HL-60 (cell line): ENCODE data around the gene POLN.

ENCODE experiments used
- CTCF ChIP-seq: IDR thresholded peaks from one replicate; pipeline ENCODE4 v1.5.1; 2011; ENCODE audit warnings: low read length, control low read depth, inconsistent platforms; ENCODE audit not compliant: insufficient read depth
- GABPA ChIP-seq: IDR thresholded peaks from 2 replicates; pipeline ENCODE4 v1.6.1; 2012; ENCODE audit warnings: low read depth
- POLR2AphosphoS5 ChIP-seq: IDR thresholded peaks from 2 replicates; pipeline ENCODE4 v1.6.1; 2012; ENCODE audit warnings: low read depth
- REST ChIP-seq: IDR thresholded peaks from 2 replicates; pipeline ENCODE4 v1.6.1; 2012; ENCODE audit warnings: low read depth; ENCODE audit not compliant: insufficient replicate concordance
- SPI1 ChIP-seq: IDR thresholded peaks from 2 replicates; pipeline ENCODE4 v1.6.1; 2012; ENCODE audit warnings: low read depth, mild to moderate bottlenecking, borderline replicate concordance

- TF ChIP-seq CTCF (no peak), REST (no peak), GABPA (no peak), POLR2AphosphoS5 (no peak), SPI1 (no peak)
Observed at GRCh38 chr4:2284161-2284933, 42.4 kb upstream of the POLN start.
